OCI-LY7 (cell line): ENCODE measurements around the gene CCNF. TPM values are rescaled to one million over a fixed set of nuclear protein-coding genes. Genes with fewer than 3 reads are reported as not detected.

Experiments
- BruUV-seq: library from RNA; stranded (reverse); fragments of 400-500 nt; replicated peaks from 2 replicates; lab custom pipeline; 2021; lab: Mats Ljungman, UMichigan
- CTCF ChIA-PET: fragments of 300-600 bp; sonication (Branson Sonifier 250); formaldehyde crosslinking; loops from one replicate; lab custom pipeline; 2022; ENCODE audit warnings: antibody characterized with exemption; ENCODE audit not compliant: unreplicated experiment; lab: Charles Lee
- POLR2A ChIA-PET: fragments of 300-600 bp; sonication (Branson Sonifier 250); formaldehyde crosslinking; loops from one replicate; lab custom pipeline; 2022; ENCODE audit warnings: antibody characterized with exemption; lab: Charles Lee
- DNase-seq: peaks from one replicate; pipeline ENCODE4 v3.0.0-alpha.2; 2015; ENCODE audit warnings: low spot score
- H2AFZ ChIP-seq: fragments of 200-600 bp; sonication (generic), shearing (Covaris generic); 2 replicates; pipeline ENCODE4 v1.6.1; 2014; ENCODE audit warnings: mild to moderate bottlenecking, antibody characterized with exemption, low read length, moderate library complexity
- H3K27ac ChIP-seq: fragments of 200-600 bp; sonication (generic); 2 replicates; pipeline ENCODE4 v1.5.1; 2014; ENCODE audit warnings: mixed run types, low read depth, mild to moderate bottlenecking, moderate library complexity, low read length, inconsistent platforms; ENCODE audit not compliant: poor library complexity, severe bottlenecking
- H3K36me3 ChIP-seq: fragments of 200-600 bp; sonication (generic); 2 replicates; pipeline ENCODE4 v1.6.1; 2014; ENCODE audit warnings: mild to moderate bottlenecking, antibody characterized with exemption, low read length, moderate library complexity, mixed read lengths; ENCODE audit not compliant: insufficient read depth
- H3K4me1 ChIP-seq: fragments of 200-600 bp; sonication (generic); 2 replicates; pipeline ENCODE4 v1.5.1; 2014; ENCODE audit warnings: mild to moderate bottlenecking, low read length; ENCODE audit not compliant: insufficient read depth, poor library complexity, severe bottlenecking
- H3K4me2 ChIP-seq: fragments of 200-600 bp; sonication (generic); 2 replicates; pipeline ENCODE4 v1.6.1; 2014; ENCODE audit warnings: mild to moderate bottlenecking, low read length
- H3K4me3 ChIP-seq: fragments of 200-600 bp; sonication (generic); 2 replicates; pipeline ENCODE4 v1.5.1; 2014; ENCODE audit warnings: mild to moderate bottlenecking, low read depth, low read length; ENCODE audit not compliant: poor library complexity, severe bottlenecking
- H3K79me2 ChIP-seq: fragments of 200-600 bp; sonication (generic); 2 replicates; pipeline ENCODE4 v1.6.1; 2016; ENCODE audit warnings: low read depth, mild to moderate bottlenecking, low read length, moderate library complexity, mixed read lengths; ENCODE audit not compliant: insufficient read depth
- H3K9me2 ChIP-seq: fragments of 200-600 bp; sonication (generic); 2 replicates; pipeline ENCODE4 v1.6.1; 2016; ENCODE audit warnings: mild to moderate bottlenecking, low read length, mixed read lengths; ENCODE audit not compliant: insufficient read depth
- H3K9me3 ChIP-seq: fragments of 200-600 bp; sonication (generic); 2 replicates; pipeline ENCODE4 v1.6.1; 2014; ENCODE audit warnings: mild to moderate bottlenecking, mixed run types, low read length, mixed read lengths
- H4K20me1 ChIP-seq: fragments of 200-600 bp; sonication (generic); 2 replicates; pipeline ENCODE4 v1.6.1; 2014; ENCODE audit warnings: mild to moderate bottlenecking, antibody characterized with exemption, low read length, moderate library complexity, mixed read lengths; ENCODE audit not compliant: insufficient read depth
- CTCF ChIP-seq: fragments of 200-600 bp; sonication (generic); conservative IDR thresholded peaks from 2 replicates; pipeline ENCODE4 v1.5.1; 2014; ENCODE audit warnings: mild to moderate bottlenecking, antibody characterized with exemption, low read length, moderate library complexity, mixed read lengths
- EZH2phosphoT487 ChIP-seq: fragments of 200-600 bp; sonication (generic); IDR thresholded peaks from 2 replicates; pipeline ENCODE4 v1.6.1; 2018; ENCODE audit warnings: low read depth, borderline replicate concordance, mild to moderate bottlenecking, mixed run types, antibody characterized with exemption, low read length, moderate library complexity, mixed read lengths
- intact Hi-C: fragments of 100-400 bp; cut with micrococcal nuclease; formaldehyde crosslinking; loops from one replicate; pipeline ENCODE4 v1.10.0; 2022; ENCODE audit not compliant: unreplicated experiment
- total RNA-seq, 2 experiments: library from RNA; depleted of rRNA in 1 of 2; stranded (reverse); fragments of >200 nt in 1 of 2; shearing (Covaris generic) in 1 of 2; gene quantifications; 2 replicates each; pipeline ENCODE4 v1.2.3, GENCODE V29; 2014 to 2022

Gene CCNF
- total RNA-seq, 2 experiments from 2014 or later: 82.1 to 83.3 TPM

GRCh38 chr16:2470603-2471015, 41.4 kb downstream of the CCNF start:
- POLR2A ChIA-PET: interaction anchor here (1.0 to 1.9 kb wide), 2 partner anchors 11 to 31 kb away, joined by 3 to 11 read pairs; partner anchors contain the start of gene TEDC2
- Histone ChIP-seq H3K27ac (peak overlapping the region; percentile 89), H3K4me2 (peak overlapping the region; percentile 91), H3K4me1 (peaks cover 76% of the 10 kb centered on the region), H3K79me2 (peaks cover 3% of the 10 kb centered on the region; the same call in 1 of the 2 replicates), H3K9me2 (no peaks in the 10 kb centered on the region), H3K9me3 (no peaks in the 10 kb centered on the region), H3K4me3 (peak overlapping the region; percentile 60), H2AFZ (no peak overlapping the region), H3K36me3 (peaks cover 2% of the 10 kb centered on the region; the same call in 1 of the 2 replicates), H4K20me1 (no peaks in the 10 kb centered on the region)
- peak; percentile 67 for DNase-seq
- intact Hi-C loops: no loop called here
- CTCF ChIA-PET: no interaction called here
- BruUV-seq: no TSS peak
- TF ChIP-seq CTCF (no peak), EZH2phosphoT487 (no peak)

- Histone ChIP-seq H3K9me3 (no peaks in the 10 kb centered on the region), H4K20me1 (peaks cover 5% of the 10 kb centered on the region; the same call in 1 of the 2 replicates), H3K4me2 (peak within 1 kb of the TSS; percentile 91), H3K36me3 (no peaks in the 10 kb centered on the region), H3K79me2 (peaks cover 6% of the 10 kb centered on the region; the same call in 1 of the 2 replicates), H3K4me1 (peaks cover 78% of the 10 kb centered on the region), H3K9me2 (no peaks in the 10 kb centered on the region), H2AFZ (no peak within 1 kb of the TSS), H3K27ac (peak within 1 kb of the TSS; percentile 89), H3K4me3 (peak within 1 kb of the TSS; percentile 60)
- TF ChIP-seq EZH2phosphoT487 (no peak), CTCF (no peak)
- intact Hi-C loops: no loop called here
- ChIA-PET POLR2A (interaction anchor here (1.0 to 1.9 kb wide), 2 partner anchors 11 to 30 kb away, joined by 3 to 11 read pairs; partner anchors contain the start of gene TEDC2), CTCF (no interaction called here)
- no TSS peak for BruUV-seq
- peak; percentile 62 for DNase-seq
Observed at GRCh38 chr16:2471016-2471652, 41.9 kb downstream of the CCNF start, which contains the start of gene NTN3. NTN3 (plus strand) TSS chr16:2471297; CDS start chr16:2471702, 405 bp downstream.
